ENCODE results near the gene KCNMA1.
A peak's percentile ranks its signal among the peaks of the same experiment; 100 is the strongest.
"Not testable (repeated sequence)": the region's sequence is repeated elsewhere in the genome, so short reads cannot be mapped to it uniquely, and the experiment has no call there.

KCNMA1 gene

GRCh38 chr10:77637532-77638320 is at the start of gene KCNMA1:
Gene KCNMA1, minus strand, starts transcription at chr10:77637808.
- FAIRE-seq (no peak), DNase-seq (ENCODE audit: insufficient read length, low spot score) (peak; percentile 51)

- no peak for DNase-seq (ENCODE audit: insufficient read length, low spot score)
- no peak for FAIRE-seq
Measured at GRCh38 chr10:77686650-77687417, 49.2 kb upstream of the KCNMA1 start.

- no peak for DNase-seq (ENCODE audit: insufficient read length, low spot score)
- no peak for FAIRE-seq
Measured at GRCh38 chr10:77686096-77686495, 48.5 kb upstream of the KCNMA1 start.

GRCh38 chr10:77685432-77685831 is 47.8 kb upstream of the KCNMA1 start:
- FAIRE-seq (no peak), DNase-seq (ENCODE audit: insufficient read length, low spot score) (no peak)

GRCh38 chr10:77683088-77683432 is 45.5 kb upstream of the KCNMA1 start:
- not testable (repeated sequence) for DNase-seq (ENCODE audit: insufficient read length, low spot score); FAIRE-seq

- FAIRE-seq (no peak), DNase-seq (ENCODE audit: insufficient read length, low spot score) (no peak)
Measured at GRCh38 chr10:77682393-77683087, 44.9 kb upstream of the KCNMA1 start.

- FAIRE-seq (no peak), DNase-seq (ENCODE audit: insufficient read length, low spot score) (no peak)
Measured at GRCh38 chr10:77681839-77682238, 44.2 kb upstream of the KCNMA1 start.

- DNase-seq (ENCODE audit: insufficient read length, low spot score): no peak
- FAIRE-seq: no peak
Measured at GRCh38 chr10:77680811-77681210, 43.2 kb upstream of the KCNMA1 start.

- FAIRE-seq: no peak
- no peak for DNase-seq (ENCODE audit: insufficient read length, low spot score)
Measured at GRCh38 chr10:77680065-77680464, 42.5 kb upstream of the KCNMA1 start.

GRCh38 chr10:77679217-77679616 is 41.6 kb upstream of the KCNMA1 start:
- FAIRE-seq (no peak), DNase-seq (ENCODE audit: insufficient read length, low spot score) (no peak)

- DNase-seq (ENCODE audit: insufficient read length, low spot score) (no peak), FAIRE-seq (no peak)
Measured at GRCh38 chr10:77678146-77678545, 40.5 kb upstream of the KCNMA1 start.

GRCh38 chr10:77675347-77675746 is 37.7 kb upstream of the KCNMA1 start:
- no peak for DNase-seq (ENCODE audit: insufficient read length, low spot score)
- FAIRE-seq: no peak

GRCh38 chr10:77673515-77674140 is 36.0 kb upstream of the KCNMA1 start:
- no peak for FAIRE-seq

GRCh38 chr10:77673101-77673500 is 35.5 kb upstream of the KCNMA1 start:
- no peak for DNase-seq (ENCODE audit: insufficient read length, low spot score)
- no peak for FAIRE-seq

More at GRCh38 chr10:77673515-77674140, 36.0 kb upstream of the KCNMA1 start:
- DNase-seq (ENCODE audit: insufficient read length, low spot score): no peak

- FAIRE-seq: no peak
Measured at GRCh38 chr10:77671594-77672252, 34.1 kb upstream of the KCNMA1 start.

GRCh38 chr10:77670817-77671443 is 33.3 kb upstream of the KCNMA1 start:
- no peak for DNase-seq (ENCODE audit: insufficient read length, low spot score)
- no peak for FAIRE-seq

More at GRCh38 chr10:77671594-77672252, 34.1 kb upstream of the KCNMA1 start:
- no peak for DNase-seq (ENCODE audit: insufficient read length, low spot score)

- FAIRE-seq (no peak), DNase-seq (ENCODE audit: insufficient read length, low spot score) (no peak)
Measured at GRCh38 chr10:77669892-77670291, 32.3 kb upstream of the KCNMA1 start.

- DNase-seq (ENCODE audit: insufficient read length, low spot score): no peak
- FAIRE-seq: no peak
Measured at GRCh38 chr10:77667426-77668324, 30.1 kb upstream of the KCNMA1 start.

GRCh38 chr10:77666821-77667220 is 29.2 kb upstream of the KCNMA1 start:
- no peak for DNase-seq (ENCODE audit: insufficient read length, low spot score)
- no peak for FAIRE-seq
